Thyroid gland (tissue), 4 donors: ENCODE data around the gene STAG1.

ENCODE experiments used
- CTCF ChIP-seq, 6 experiments: fragments of 200-600 bp in 3 of 6; fragments of 450-650 bp in 3 of 6; sonication (generic) in 3 of 6; IDR thresholded peaks; one replicate each; pipeline ENCODE4 v1.5.1; 2016 to 2019; ENCODE audit warnings: antibody characterized with exemption in 6 of 6, mild to moderate bottlenecking in 2 of 6, inconsistent platforms in 1 of 6, moderate library complexity in 1 of 6
- POLR2A ChIP-seq, 2 donors: fragments of 450-650 bp; IDR thresholded peaks; one replicate each; pipeline ENCODE4 v1.6.1; 2017; ENCODE audit warnings: antibody characterized with exemption in 2 of 2, mild to moderate bottlenecking in 2 of 2, moderate library complexity in 1 of 2

- TF ChIP-seq CTCF (IDR thresholded peaks at IDR 0.05) = no peak
- TF ChIP-seq POLR2A (IDR thresholded peaks at IDR 0.05) = no peak
These were observed 415.7 kb downstream of the STAG1 start for GRCh38 chr3:136336329-136337100.
